SK-N-SH (cell line): Measurements from ENCODE around the gene C1QTNF8. TPM values are rescaled to one million over a fixed set of nuclear protein-coding genes. Genes with fewer than 3 reads are reported as not detected.

Experiments
- CTCF ChIA-PET: fragments of 300-600, 350-600 bp; formaldehyde crosslinking; extraction: SDS; loops from one replicate; lab custom pipeline; 2021; lab: Yijun Ruan, JAX
- POLR2A ChIA-PET: fragments of 350-600 bp; sonication (Branson Sonifier 250); formaldehyde crosslinking; extraction: SDS; loops from one replicate; lab custom pipeline; 2020; ENCODE audit warnings: antibody characterized with exemption, inconsistent platforms; lab: Yijun Ruan, JAX
- DNase-seq: peaks from one replicate; pipeline ENCODE4 v3.0.0; 2012
- H2AFZ ChIP-seq: fragments of 200-600 bp; sonication (generic); 2 replicates; pipeline ENCODE4 v1.8.1; 2016; ENCODE audit warnings: antibody characterized with exemption, mild to moderate bottlenecking, low read depth
- H3F3A ChIP-seq: fragments of 200-600 bp; sonication (generic); replicated peaks from 2 replicates; pipeline ENCODE3; 2016; ENCODE audit warnings: antibody characterized with exemption, mild to moderate bottlenecking; ENCODE audit not compliant: insufficient read depth
- H3K27ac ChIP-seq, 2 experiments: fragments of 200-500 bp in 1 of 2; fragments of 200-600 bp in 1 of 2; sonication (Bioruptor generic) in 1 of 2; sonication (generic), shearing (Covaris generic) in 1 of 2; 2 replicates each; pipeline versions ENCODE4 v1.5.1 to v1.6.1; 2014 to 2016; ENCODE audit warnings: low read depth in 2 of 2, inconsistent platforms in 1 of 2, low read length in 1 of 2, mild to moderate bottlenecking in 1 of 2, mixed read lengths in 1 of 2
- H3K27me3 ChIP-seq: fragments of 200-600 bp; sonication (generic), shearing (Covaris generic); 2 replicates; pipeline ENCODE4 v1.6.1; 2016; ENCODE audit warnings: mixed run types; ENCODE audit not compliant: insufficient read depth
- H3K36me3 ChIP-seq, 2 experiments: fragments of 200-500 bp in 1 of 2; fragments of 200-600 bp in 1 of 2; sonication (Bioruptor generic) in 1 of 2; sonication (generic) in 1 of 2; replicated peaks in 1 of 2; 2 replicates each; pipeline versions ENCODE3 to v1.5.1; 2014 to 2016; ENCODE audit warnings: low read length in 1 of 2, mild to moderate bottlenecking in 1 of 2; ENCODE audit not compliant: insufficient read depth in 2 of 2, control insufficient read depth in 1 of 2
- H3K4me1 ChIP-seq, 2 experiments: fragments of 200-500 bp in 1 of 2; fragments of 200-600 bp in 1 of 2; sonication (Bioruptor generic) in 1 of 2; sonication (generic), shearing (Covaris generic) in 1 of 2; 2 replicates each; pipeline versions ENCODE4 v1.5.1 to v1.6.1; 2014 to 2016; ENCODE audit warnings: low read depth in 1 of 2, low read length in 1 of 2, mixed run types in 1 of 2; ENCODE audit not compliant: insufficient read depth in 2 of 2, control insufficient read depth in 1 of 2
- H3K4me2 ChIP-seq: fragments of 200-600 bp; sonication (generic), shearing (Covaris generic); 2 replicates; pipeline ENCODE4 v1.6.1; 2017; ENCODE audit warnings: mixed run types
- H3K4me3 ChIP-seq, 2 experiments: fragments of 200-500 bp in 1 of 2; fragments of 200-600 bp in 1 of 2; sonication (Bioruptor generic) in 1 of 2; sonication (generic), shearing (Covaris generic) in 1 of 2; 2 replicates each; pipeline versions ENCODE4 v1.5.1 to v1.8.1; 2014 to 2016; ENCODE audit warnings: low read depth in 2 of 2, inconsistent platforms in 1 of 2, low read length in 1 of 2, mild to moderate bottlenecking in 1 of 2, mixed read lengths in 1 of 2, moderate library complexity in 1 of 2
- H3K79me2 ChIP-seq: fragments of 200-600 bp; sonication (generic); 2 replicates; pipeline ENCODE4 v1.8.1; 2017; ENCODE audit warnings: mild to moderate bottlenecking; ENCODE audit not compliant: insufficient read depth
- H3K9ac ChIP-seq: fragments of 200-600 bp; sonication (generic); 2 replicates; pipeline ENCODE4 v1.6.1; 2017; ENCODE audit warnings: mixed run types
- H3K9me2 ChIP-seq: fragments of 200-600 bp; sonication (generic); 2 replicates; pipeline ENCODE4 v1.6.1; 2017; ENCODE audit warnings: mixed run types
- H3K9me3 ChIP-seq: fragments of 200-600 bp; sonication (generic); 2 replicates; pipeline ENCODE4 v1.6.1; 2017; ENCODE audit warnings: mixed run types, mild to moderate bottlenecking, moderate library complexity
- H4K20me1 ChIP-seq: fragments of 200-600 bp; sonication (generic); 2 replicates; pipeline ENCODE4 v1.6.1; 2017; ENCODE audit warnings: mild to moderate bottlenecking, mixed run types; ENCODE audit not compliant: insufficient read depth
- CTCF ChIP-seq: fragments of 200-600 bp; sonication (generic); IDR thresholded peaks from 2 replicates; pipeline ENCODE4 v1.6.1; 2017; ENCODE audit warnings: antibody characterized with exemption, mild to moderate bottlenecking, moderate library complexity
- ELF1 ChIP-seq: IDR thresholded peaks from 2 replicates; pipeline ENCODE4 v1.4.0; 2012
- EP300 ChIP-seq, 2 experiments: IDR thresholded peaks; 2 replicates each; pipeline versions ENCODE4 v1.4.0 to v1.6.1; 2012; ENCODE audit warnings: borderline replicate concordance in 1 of 2, low read depth in 1 of 2, low read length in 1 of 2
- FOSL2 ChIP-seq: IDR thresholded peaks from 2 replicates; pipeline ENCODE4 v1.4.0; 2012; ENCODE audit warnings: low read depth, mild to moderate bottlenecking, moderate library complexity, borderline replicate concordance
- FOXJ3 ChIP-seq: sonication (generic); formaldehyde crosslinking; IDR thresholded peaks from 2 replicates; pipeline ENCODE4 v1.5.1; 2020; ENCODE audit warnings: mild to moderate bottlenecking, missing genetic modification reagents
- FOXM1 ChIP-seq: IDR thresholded peaks from 2 replicates; pipeline ENCODE4 v1.4.0; 2012; ENCODE audit warnings: low read depth, mild to moderate bottlenecking
- GATA2 ChIP-seq: sonication (generic); formaldehyde crosslinking; IDR thresholded peaks from 2 replicates; pipeline ENCODE4 v1.5.0; 2020; ENCODE audit warnings: mild to moderate bottlenecking, missing genetic modification reagents
- MAX ChIP-seq: IDR thresholded peaks from 2 replicates; pipeline ENCODE4 v1.4.0; 2012; ENCODE audit warnings: low read depth
- REST ChIP-seq: IDR thresholded peaks from 2 replicates; pipeline ENCODE4 v1.6.1; 2012; ENCODE audit warnings: mild to moderate bottlenecking, low read depth, low read length, moderate library complexity
- RFX5 ChIP-seq: IDR thresholded peaks from 2 replicates; pipeline ENCODE4 v1.6.1; 2012; ENCODE audit warnings: mild to moderate bottlenecking, improper control_type of control experiment, low read length
- SIN3A ChIP-seq: IDR thresholded peaks from 2 replicates; pipeline ENCODE4 v1.6.1; 2012; ENCODE audit warnings: low read depth, mild to moderate bottlenecking, low read length, moderate library complexity, borderline replicate concordance
- USF1 ChIP-seq: IDR thresholded peaks from 2 replicates; pipeline ENCODE4 v1.4.0; 2012; ENCODE audit warnings: low read depth, borderline replicate concordance
- YY1 ChIP-seq: IDR thresholded peaks from 2 replicates; pipeline ENCODE4 v1.4.0; 2012; ENCODE audit warnings: low read depth, mild to moderate bottlenecking
- ZBTB33 ChIP-seq: IDR thresholded peaks from 2 replicates; pipeline ENCODE4 v1.4.0; 2012; ENCODE audit warnings: low read depth, borderline replicate concordance
- WGBS: methylation state at CpG from one replicate; pipeline ENCODE4 v1.1.6; 2017; ENCODE audit warnings: low lambda C conversion rate; 5-methylcytosine and 5-hydroxymethylcytosine counted together
- polyA plus RNA-seq, 3 experiments: library from polyadenylated mRNA; depleted of rRNA; stranded (reverse); fragments of >200 nt; gene quantifications; 2 replicates each; pipeline ENCODE4 v1.2.3, GENCODE V29; 2012

C1QTNF8 gene
- polyA plus RNA-seq, 1 of the 3 experiments (the other 2 are of a cell fraction) = not detected

GRCh38 chr16:1097156-1097555 is 1.1 kb upstream of the C1QTNF8 start (continued):
- TF ChIP-seq REST = no peak

- no peak overlapping the region for H3K4me2 ChIP-seq
- H3K9ac ChIP-seq = no peak overlapping the region
- no peaks in the 10 kb centered on the region for H3K9me2 ChIP-seq
- peaks cover 41% of the 10 kb centered on the region for H3K27me3 ChIP-seq
- H3K4me3 ChIP-seq = no peak overlapping the region
- no peak overlapping the region for H2AFZ ChIP-seq
- H3K27ac ChIP-seq = no peak overlapping the region
- POLR2A ChIA-PET = no interaction called here
- TF ChIP-seq MAX (no peak), REST (no peak), GATA2 (CRISPR knock-in tag) (no peak), FOXM1 (no peak), FOXJ3 (CRISPR knock-in tag) (no peak), ZBTB33 (no peak), EP300 (IDR thresholded peaks at IDR 0.05; ENCODE audit: borderline replicate concordance in 1 of 2, low read depth in 1 of 2, low read length in 1 of 2) (no peak), YY1 (no peak), SIN3A (no peak), FOSL2 (no peak), USF1 (no peak), CTCF (no peak), ELF1 (no peak), RFX5 (no peak)
- TF ChIP-seq, all 33 proteins: peak for 0
- DNase-seq = no peak
- CTCF ChIA-PET = interaction anchor here (1.4 to 1.7 kb wide), 2 partner anchors 14 to 40 kb away, joined by 3 to 6 read pairs; no protein-coding TSS in a partner anchor
- Histone ChIP-seq H3F3A (peaks cover 3% of the 10 kb centered on the region), H3K9me3 (no peaks in the 10 kb centered on the region), H4K20me1 (0 out of 2 replicates have a peak, but pooled peaks cover 8% of the 10 kb centered on the region), H3K36me3 (no peaks in the 10 kb centered on the region), H3K79me2 (no peaks in the 10 kb centered on the region), H3K4me1 (no peaks in the 10 kb centered on the region)
- WGBS = no CpG with 5 or more reads among the region's 16 CpGs
Observed at GRCh38 chr16:1095450-1096168, 435 bp downstream of the C1QTNF8 start.
